ENCODE results near the gene APBB2.

APBB2 gene

GRCh38 chr4:40937140-40937725, 277.1 kb downstream of the APBB2 start:
- H3K4me3 ChIP-seq (ENCODE audit: low read depth, low read length), result no peak overlapping the region
- no peaks in the 10 kb centered on the region for H3K36me3 ChIP-seq
- no peak overlapping the region for H3K27ac ChIP-seq
- no peaks in the 10 kb centered on the region for H3K27me3 ChIP-seq (ENCODE audit: insufficient read depth, low read depth, severe bottlenecking)
- TF ChIP-seq CTCF (IDR thresholded peaks at IDR 0.05; ENCODE audit: low read depth, low read length), result no peak
- H3K9me3 ChIP-seq (ENCODE audit: severe bottlenecking), result no peaks in the 10 kb centered on the region
- DNase-seq, result no peak

DNA sequence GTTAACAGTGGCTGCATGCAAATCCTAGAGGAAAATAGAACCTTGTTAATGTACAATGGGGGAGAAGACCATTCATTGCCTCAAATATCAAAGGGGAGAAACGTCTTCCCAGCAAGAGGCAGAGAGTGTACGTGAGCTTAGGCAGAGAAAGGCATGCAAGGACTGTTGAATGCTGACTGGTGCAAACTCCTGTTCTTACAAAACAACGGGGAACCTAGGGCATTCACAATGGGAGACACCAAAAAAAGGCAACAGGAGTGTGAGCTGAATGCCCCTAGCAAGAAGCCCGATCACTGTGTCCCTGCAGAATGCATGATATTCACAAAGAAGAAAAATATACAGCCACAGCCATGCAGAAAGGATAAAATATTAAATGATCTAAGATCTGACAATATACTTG, 279.7 kb downstream of the APBB2 start:
- H3K36me3 ChIP-seq, result no peaks in the 10 kb centered on the region
- no peak for DNase-seq
- H3K27me3 ChIP-seq (ENCODE audit: insufficient read depth, low read depth, severe bottlenecking), result no peaks in the 10 kb centered on the region
- no peak overlapping the region for H3K4me3 ChIP-seq (ENCODE audit: low read depth, low read length)
- H3K27ac ChIP-seq, result no peak overlapping the region
- H3K9me3 ChIP-seq (ENCODE audit: severe bottlenecking), result no peaks in the 10 kb centered on the region
- TF ChIP-seq CTCF (IDR thresholded peaks at IDR 0.05; ENCODE audit: low read depth, low read length), result no peak

- Histone ChIP-seq H3K27me3 (ENCODE audit: insufficient read depth, low read depth, severe bottlenecking) (no peaks in the 10 kb centered on the region), H3K36me3 (no peaks in the 10 kb centered on the region), H3K27ac (no peak overlapping the region), H3K4me3 (ENCODE audit: low read depth, low read length) (no peak overlapping the region), H3K9me3 (ENCODE audit: severe bottlenecking) (no peaks in the 10 kb centered on the region)
- no peak for TF ChIP-seq CTCF (IDR thresholded peaks at IDR 0.05; ENCODE audit: low read depth, low read length)
- no peak for DNase-seq
Measured at GRCh38 chr4:40933272-40934053, 280.9 kb downstream of the APBB2 start.

- H3K4me3 ChIP-seq (ENCODE audit: low read depth, low read length), result no peak overlapping the region
- no peaks in the 10 kb centered on the region for H3K9me3 ChIP-seq (ENCODE audit: severe bottlenecking)
- no peak overlapping the region for H3K27ac ChIP-seq
- no peak for DNase-seq
- no peak for TF ChIP-seq CTCF (IDR thresholded peaks at IDR 0.05; ENCODE audit: low read depth, low read length)
- no peaks in the 10 kb centered on the region for H3K36me3 ChIP-seq
- no peaks in the 10 kb centered on the region for H3K27me3 ChIP-seq (ENCODE audit: insufficient read depth, low read depth, severe bottlenecking)
Measured at GRCh38 chr4:40931841-40932240, 282.5 kb downstream of the APBB2 start.

GRCh38 chr4:40931238-40931637, 283.1 kb downstream of the APBB2 start:
- H3K27me3 ChIP-seq (ENCODE audit: insufficient read depth, low read depth, severe bottlenecking), result no peaks in the 10 kb centered on the region
- no peak overlapping the region for H3K27ac ChIP-seq
- H3K9me3 ChIP-seq (ENCODE audit: severe bottlenecking), result no peaks in the 10 kb centered on the region
- no peak for TF ChIP-seq CTCF (IDR thresholded peaks at IDR 0.05; ENCODE audit: low read depth, low read length)
- no peak for DNase-seq
- H3K4me3 ChIP-seq (ENCODE audit: low read depth, low read length), result no peak overlapping the region
- no peaks in the 10 kb centered on the region for H3K36me3 ChIP-seq

Measured in WERI-Rb-1 (cell line).